ENCODE results near the gene NDUFAF7. TPM values are rescaled to one million over a fixed set of nuclear protein-coding genes. Genes with fewer than 3 reads are reported as not detected.

Gene NDUFAF7
- total and polyA plus RNA-seq, 9 donors = 11.3 to 17.9 (median 14.5) TPM

DNA sequence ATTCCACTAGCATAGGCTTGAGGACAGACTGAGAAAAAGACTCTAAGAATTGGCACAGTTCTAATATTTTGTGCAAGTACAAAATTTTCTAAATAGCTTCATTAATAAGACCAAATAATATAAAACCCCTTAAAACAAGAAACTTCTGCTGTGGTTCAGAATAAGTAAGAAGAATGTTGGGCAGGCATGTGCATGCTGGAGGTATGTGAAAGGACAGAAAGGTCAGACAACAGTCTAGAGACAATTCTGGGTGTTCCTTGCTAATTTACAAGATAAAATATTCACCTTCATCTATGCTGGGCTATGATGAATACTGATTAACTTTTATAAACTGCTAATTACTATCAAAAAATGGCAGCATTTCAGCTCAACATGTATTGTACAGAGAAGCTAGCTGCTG, 20.2 kb upstream of the NDUFAF7 start:
- H3K36me3 ChIP-seq = no peaks in the 10 kb centered on the region
- DNase-seq = no peak
- intact Hi-C loops (cut with DNase I) = no loop called here
- H3K27ac ChIP-seq = no peak overlapping the region
- peaks cover 3 to 8% of the 10 kb centered on the region in 2 donors for H3K9me3 ChIP-seq
- no peaks in the 10 kb centered on the region for H3K4me1 ChIP-seq (ENCODE audit: insufficient read depth)
- H3K27me3 ChIP-seq = no peaks in the 10 kb centered on the region
- H3K4me3 ChIP-seq = no peak overlapping the region
- TF ChIP-seq, protein P1, sequence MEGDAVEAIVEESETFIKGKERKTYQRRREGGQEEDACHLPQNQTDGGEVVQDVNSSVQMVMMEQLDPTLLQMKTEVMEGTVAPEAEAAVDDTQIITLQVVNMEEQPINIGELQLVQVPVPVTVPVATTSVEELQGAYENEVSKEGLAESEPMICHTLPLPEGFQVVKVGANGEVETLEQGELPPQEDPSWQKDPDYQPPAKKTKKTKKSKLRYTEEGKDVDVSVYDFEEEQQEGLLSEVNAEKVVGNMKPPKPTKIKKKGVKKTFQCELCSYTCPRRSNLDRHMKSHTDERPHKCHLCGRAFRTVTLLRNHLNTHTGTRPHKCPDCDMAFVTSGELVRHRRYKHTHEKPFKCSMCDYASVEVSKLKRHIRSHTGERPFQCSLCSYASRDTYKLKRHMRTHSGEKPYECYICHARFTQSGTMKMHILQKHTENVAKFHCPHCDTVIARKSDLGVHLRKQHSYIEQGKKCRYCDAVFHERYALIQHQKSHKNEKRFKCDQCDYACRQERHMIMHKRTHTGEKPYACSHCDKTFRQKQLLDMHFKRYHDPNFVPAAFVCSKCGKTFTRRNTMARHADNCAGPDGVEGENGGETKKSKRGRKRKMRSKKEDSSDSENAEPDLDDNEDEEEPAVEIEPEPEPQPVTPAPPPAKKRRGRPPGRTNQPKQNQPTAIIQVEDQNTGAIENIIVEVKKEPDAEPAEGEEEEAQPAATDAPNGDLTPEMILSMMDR (IDR thresholded peaks at IDR 0.05) = no peak
- no peak for TF ChIP-seq POLR2A (IDR thresholded peaks at IDR 0.05)
- TF ChIP-seq EP300 (IDR thresholded peaks at IDR 0.05) = no peak

DNA sequence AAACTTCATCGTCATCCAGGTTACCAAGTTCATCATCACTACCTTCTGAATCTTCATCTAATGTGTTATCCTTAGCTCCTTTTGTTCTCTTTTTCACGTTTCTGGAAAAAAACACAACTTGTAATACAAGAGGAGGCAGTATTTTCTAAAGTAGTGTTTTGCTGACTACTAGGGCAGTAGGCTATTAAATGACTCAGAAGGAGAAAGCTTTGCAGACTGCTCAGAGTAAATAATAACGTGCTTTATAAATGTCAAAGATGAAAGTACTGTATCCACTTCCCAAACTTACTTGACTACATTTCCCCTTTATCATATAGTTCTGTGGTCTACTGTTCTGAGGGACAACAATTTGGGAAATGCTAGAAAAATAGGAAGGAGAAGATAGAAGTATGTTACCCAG, 19.5 kb upstream of the NDUFAF7 start:
- Histone ChIP-seq H3K27ac (no peak overlapping the region), H3K4me3 (no peak overlapping the region), H3K4me1 (ENCODE audit: insufficient read depth) (no peaks in the 10 kb centered on the region), H3K36me3 (no peaks in the 10 kb centered on the region), H3K9me3 (peaks cover 3 to 5% of the 10 kb centered on the region in 2 donors), H3K27me3 (no peaks in the 10 kb centered on the region)
- WGBS, 3 donors = 76 to 84% (median 77%) methylated on average over 3 of the region's 3 CpGs
- no peak for DNase-seq
- TF ChIP-seq, protein P1 (IDR thresholded peaks at IDR 0.05) = no peak
- TF ChIP-seq EP300 (IDR thresholded peaks at IDR 0.05) (no peak), POLR2A (IDR thresholded peaks at IDR 0.05) (no peak)
- intact Hi-C loops (cut with DNase I) = no loop called here

GRCh38 chr2:37215250-37215649, 16.2 kb upstream of the NDUFAF7 start:
- no peak overlapping the region for H3K4me3 ChIP-seq
- TF ChIP-seq POLR2A (IDR thresholded peaks at IDR 0.05) (no peak), EP300 (IDR thresholded peaks at IDR 0.05) (no peak)
- TF ChIP-seq, protein P1 (IDR thresholded peaks at IDR 0.05) = no peak
- DNase-seq = no peak
- H3K36me3 ChIP-seq = no peaks in the 10 kb centered on the region
- WGBS, 3 donors = 84 to 88% (median 88%) methylated on average over 1 of the region's 1 CpG
- H3K4me1 ChIP-seq (ENCODE audit: insufficient read depth) = no peaks in the 10 kb centered on the region
- no peaks in the 10 kb centered on the region for H3K27me3 ChIP-seq
- intact Hi-C loops (cut with DNase I) = no loop called here
- H3K9me3 ChIP-seq = no peaks in the 10 kb centered on the region
- no peak overlapping the region for H3K27ac ChIP-seq

- WGBS, 3 donors = 87 to 92% (median 90%) methylated on average over 4 of the region's 4 CpGs
- DNase-seq = no peak
- no peak for TF ChIP-seq EP300 (IDR thresholded peaks at IDR 0.05)
- TF ChIP-seq, protein P1 (IDR thresholded peaks at IDR 0.05) = no peak
- no peak for TF ChIP-seq POLR2A (IDR thresholded peaks at IDR 0.05)
- Histone ChIP-seq H3K9me3 (no peaks in the 10 kb centered on the region), H3K4me1 (ENCODE audit: insufficient read depth) (peaks cover 2% of the 10 kb centered on the region), H3K27me3 (no peaks in the 10 kb centered on the region), H3K27ac (no peak overlapping the region), H3K4me3 (no peak overlapping the region), H3K36me3 (no peaks in the 10 kb centered on the region)
- intact Hi-C loops (cut with DNase I) = no loop called here
Observed at GRCh38 chr2:37219046-37219445, 12.4 kb upstream of the NDUFAF7 start.

GRCh38 chr2:37223131-37223530, 8.3 kb upstream of the NDUFAF7 start:
- DNase-seq = no peak
- Histone ChIP-seq H3K36me3 (no peaks in the 10 kb centered on the region), H3K27me3 (no peaks in the 10 kb centered on the region), H3K4me1 (ENCODE audit: insufficient read depth) (peaks cover 5% of the 10 kb centered on the region), H3K27ac (no peak overlapping the region), H3K4me3 (no peak overlapping the region), H3K9me3 (no peaks in the 10 kb centered on the region)
- TF ChIP-seq POLR2A (IDR thresholded peaks at IDR 0.05) = no peak
- no peak for TF ChIP-seq EP300 (IDR thresholded peaks at IDR 0.05)
- TF ChIP-seq, protein P1 (IDR thresholded peaks at IDR 0.05) = no peak
- intact Hi-C loops (cut with DNase I) = no loop called here
- 82 to 90% (median 89%) methylated on average over 4 of the region's 4 CpGs for WGBS, 3 donors

Measured in ovary (tissue), 9 donors.